Esophagus muscularis mucosa (tissue), 2 donors: ENCODE data around the gene TRIM2.

ENCODE experiments used
- POLR2A ChIP-seq: fragments of 450-650 bp; IDR thresholded peaks from one replicate; pipeline ENCODE4 v1.6.1; 2017; ENCODE audit warnings: antibody characterized with exemption, moderate library complexity, mild to moderate bottlenecking, low read depth
- POLR2AphosphoS5 ChIP-seq, 2 donors: sonication (generic); formaldehyde crosslinking; IDR thresholded peaks; one replicate each; pipeline ENCODE4 v1.6.1; 2017; ENCODE audit warnings: antibody characterized with exemption in 2 of 2

DNA sequence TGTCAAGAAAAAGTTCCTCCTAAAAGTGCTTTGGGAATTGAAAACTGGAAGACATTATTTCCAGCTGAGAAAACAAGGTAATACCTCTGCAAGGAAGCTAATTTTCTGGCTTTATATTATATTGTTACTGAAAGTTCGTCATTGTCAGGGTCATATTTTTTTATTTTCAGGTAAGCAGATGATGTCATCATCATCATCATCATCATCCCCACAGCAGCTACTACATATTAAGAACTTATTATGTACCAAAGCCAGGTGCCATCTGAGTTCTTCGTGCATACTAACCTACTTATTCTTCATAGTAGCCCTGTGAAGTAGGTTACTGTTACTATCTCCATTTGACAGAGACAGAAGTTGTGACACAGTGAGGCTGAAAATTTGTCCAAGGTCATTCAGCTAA lies 87.3 kb downstream of the TRIM2 start:
- TF ChIP-seq POLR2AphosphoS5 (IDR thresholded peaks at IDR 0.05) = no peak
- no peak for TF ChIP-seq POLR2A
